ENCODE measurements around the gene UGDH.
"Not testable (repeated sequence)": the region's sequence is repeated elsewhere in the genome, so short reads cannot be mapped to it uniquely, and the experiment has no call there.

The UGDH gene

GRCh38 chr4:39528061-39528465 lies 824 bp upstream of the UGDH start:
- DNase-seq = peak; percentile 82 to 95

GRCh38 chr4:39526765-39527295 lies 409 bp downstream of the UGDH start:
- peak; percentile 9 to 46 for DNase-seq

DNA sequence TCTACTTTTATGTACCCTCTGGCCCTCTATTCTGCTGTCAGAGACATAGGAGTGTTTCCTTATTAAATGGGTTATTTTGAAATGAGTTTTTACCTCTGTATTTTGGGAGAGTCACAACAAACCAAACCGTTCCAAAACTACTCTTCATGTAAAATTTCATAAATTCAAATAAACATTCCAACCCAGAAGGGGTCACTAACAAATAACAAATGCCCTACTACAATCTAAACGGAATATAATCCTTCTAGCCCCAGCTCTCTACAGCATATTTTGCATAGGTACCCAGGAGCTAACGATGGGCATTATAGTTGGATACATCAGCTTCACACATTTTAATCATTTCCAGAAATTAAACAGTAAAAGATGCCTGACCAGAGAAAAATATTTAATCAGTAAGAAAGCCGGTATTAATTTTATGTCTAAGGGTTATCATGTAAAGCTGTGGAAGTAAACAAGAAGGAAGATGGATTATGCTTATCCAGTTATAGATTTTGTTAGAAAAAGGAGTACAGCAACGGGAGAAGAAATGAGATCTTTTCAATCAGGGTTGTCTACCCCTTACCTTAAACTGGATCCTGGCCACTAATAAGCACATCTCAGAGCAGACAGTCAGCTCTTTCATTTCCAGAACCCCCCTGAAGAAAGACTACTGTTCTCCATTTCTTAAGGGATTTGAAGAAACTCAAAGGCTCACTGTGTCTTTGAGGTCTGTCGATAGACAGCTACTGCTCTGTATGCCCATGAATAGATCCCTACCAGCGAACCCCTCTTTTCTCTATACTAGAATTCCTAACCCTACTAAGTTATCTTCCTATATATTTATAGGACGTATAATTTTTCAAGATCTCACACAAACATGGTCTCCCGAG lies 1.2 kb downstream of the UGDH start:
- DNase-seq = no peak

- no peak for DNase-seq
Observed at GRCh38 chr4:39524161-39524957, 2.9 kb downstream of the UGDH start.

DNA sequence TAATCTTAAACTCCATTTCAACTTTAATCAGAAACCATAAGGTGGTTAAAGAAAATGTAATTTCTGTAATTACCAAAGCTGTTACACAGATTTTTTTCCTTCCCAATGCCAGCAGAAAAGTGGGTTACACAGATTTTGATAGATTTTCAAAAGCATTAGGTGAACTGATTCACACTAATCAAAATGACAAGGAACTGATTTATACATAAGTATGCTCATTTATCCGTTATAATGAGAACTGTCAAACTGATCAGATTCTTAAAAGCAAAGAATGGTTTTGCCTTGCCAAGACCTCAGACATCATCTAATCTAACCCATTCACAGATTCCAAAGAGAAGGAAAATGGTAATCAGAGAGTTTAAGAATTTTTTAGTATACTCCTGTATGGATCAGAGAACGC lies 5.2 kb downstream of the UGDH start:
- no peak for DNase-seq

DNA sequence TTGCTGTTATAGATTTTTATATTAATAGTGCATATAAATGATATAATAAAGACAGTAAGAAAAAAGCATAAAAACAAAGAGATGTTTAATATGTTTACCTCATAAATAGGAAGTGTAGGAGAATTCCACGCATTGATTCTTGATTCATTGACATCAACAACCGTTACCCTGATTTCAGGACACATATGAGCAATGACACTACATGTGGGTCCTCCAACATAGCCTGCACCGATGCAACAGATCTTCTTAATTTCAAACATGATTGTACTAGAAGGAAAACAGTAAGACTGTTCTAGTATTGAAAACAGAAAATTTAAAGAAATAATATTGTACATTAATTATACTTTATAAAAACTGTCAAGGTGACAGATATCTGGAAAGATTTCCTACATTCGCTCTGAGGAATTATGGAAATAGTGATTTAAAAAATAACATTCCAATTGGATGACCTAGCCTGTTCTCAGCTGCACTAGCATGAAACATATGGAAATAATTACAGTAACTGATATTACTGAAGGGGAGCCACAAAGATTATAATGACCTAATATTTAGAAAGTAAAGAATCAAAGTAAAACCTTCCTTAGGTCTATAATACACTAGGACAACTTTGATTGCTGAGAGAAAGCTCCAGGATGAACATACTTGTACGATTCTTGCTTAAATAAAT lies 5.9 kb downstream of the UGDH start:
- no peak for DNase-seq

GRCh38 chr4:39518484-39518883 lies 8.8 kb downstream of the UGDH start:
- no peak for DNase-seq

DNA sequence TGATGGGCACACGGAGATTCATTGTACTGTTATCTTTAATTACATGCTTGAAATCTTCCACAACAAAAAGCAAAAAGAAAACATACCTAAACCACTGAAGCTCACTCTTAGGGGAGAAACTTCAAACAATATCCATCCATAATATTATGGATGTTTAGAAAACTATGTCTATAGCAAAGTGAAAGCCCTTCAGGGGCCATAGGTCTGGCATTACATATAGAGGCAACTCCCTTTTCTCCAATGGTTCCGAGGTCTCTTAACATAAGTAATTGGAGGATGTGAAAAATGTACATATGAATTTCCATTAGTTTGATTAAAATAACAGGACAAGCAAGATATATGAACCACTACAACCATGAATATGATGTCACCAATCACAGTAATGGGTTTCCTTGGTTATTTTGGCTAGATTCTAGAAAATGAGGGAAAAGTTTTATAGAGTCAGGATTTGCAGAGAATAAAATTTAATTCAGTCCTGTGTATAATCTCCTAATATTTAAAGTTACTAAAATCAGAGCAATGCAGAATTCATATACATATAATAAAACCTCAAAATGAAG lies 10.8 kb downstream of the UGDH start:
- DNase-seq = no peak

GRCh38 chr4:39515669-39516401 lies 11.4 kb downstream of the UGDH start:
- not testable (repeated sequence) for DNase-seq

DNA sequence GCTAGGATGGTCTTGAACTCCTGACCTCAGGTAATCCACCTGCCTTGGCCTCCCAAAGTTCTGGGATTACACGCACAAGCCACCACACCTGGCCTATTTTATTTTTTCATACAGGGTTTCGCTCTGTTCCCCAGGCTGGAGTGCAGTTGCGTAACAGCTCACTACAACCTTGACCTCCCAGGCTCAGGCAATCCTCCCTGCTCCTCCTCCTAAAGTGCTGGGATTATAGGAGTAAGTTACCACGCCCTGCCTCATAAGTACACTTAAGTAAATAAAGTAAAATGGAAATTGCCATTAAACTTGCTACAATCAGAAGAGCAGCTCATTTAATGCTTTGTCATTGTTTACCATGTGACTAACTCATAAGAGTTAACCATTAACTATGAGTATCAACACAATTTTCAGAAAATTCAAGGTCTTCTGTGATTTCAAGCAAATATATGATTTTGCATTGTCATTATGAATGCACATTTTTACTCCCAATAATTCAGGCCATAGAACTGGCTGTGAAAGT lies 12.3 kb downstream of the UGDH start:
- no peak for DNase-seq

DNA sequence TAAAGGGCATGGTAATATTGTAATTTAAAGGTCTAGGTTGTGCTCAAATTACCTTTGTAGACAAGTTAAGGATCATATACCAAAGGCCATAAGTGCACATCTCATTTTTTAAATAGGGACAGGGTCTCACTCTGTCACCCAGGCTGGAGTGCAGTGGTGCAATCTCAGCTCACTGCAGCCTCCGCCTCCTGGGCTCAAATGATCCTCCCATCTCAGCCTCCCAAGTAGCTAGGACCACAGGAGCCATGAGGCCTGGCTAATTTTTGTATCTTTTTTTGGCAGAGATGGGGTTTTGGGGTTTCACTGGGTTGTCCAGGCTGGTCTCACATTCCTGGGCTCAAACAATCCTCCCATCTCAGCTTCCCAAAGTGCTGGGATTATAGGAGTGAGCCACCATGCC lies 13.0 kb downstream of the UGDH start:
- not testable (repeated sequence) for DNase-seq

DNA sequence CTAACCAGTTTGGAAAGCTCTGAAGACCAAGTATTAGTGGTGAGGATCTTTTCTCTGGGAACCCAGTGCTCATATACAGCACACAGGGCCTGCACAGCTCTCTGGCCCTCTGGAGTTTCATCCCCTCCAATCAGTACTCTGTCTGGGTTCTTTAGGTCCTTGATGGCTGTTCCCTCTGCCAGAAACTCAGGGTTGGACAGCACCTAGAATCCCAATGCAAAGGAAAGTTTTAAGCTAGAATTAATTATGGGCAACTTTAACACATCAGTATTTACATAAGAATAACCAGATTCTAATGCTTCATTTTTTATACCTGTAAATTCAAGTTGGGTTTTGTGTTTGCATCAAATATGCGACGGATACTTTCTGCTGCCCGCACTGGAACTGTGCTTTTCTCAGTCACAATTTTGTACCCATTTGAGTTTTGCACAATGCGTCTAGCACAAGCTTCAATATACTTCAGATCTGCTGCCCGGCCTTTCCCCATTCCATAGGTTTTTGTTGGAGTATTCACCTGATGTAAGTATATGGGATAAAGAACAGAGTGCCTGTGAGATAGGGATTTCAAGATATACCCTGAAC lies 16.8 kb downstream of the UGDH start:
- no peak for DNase-seq

DNA sequence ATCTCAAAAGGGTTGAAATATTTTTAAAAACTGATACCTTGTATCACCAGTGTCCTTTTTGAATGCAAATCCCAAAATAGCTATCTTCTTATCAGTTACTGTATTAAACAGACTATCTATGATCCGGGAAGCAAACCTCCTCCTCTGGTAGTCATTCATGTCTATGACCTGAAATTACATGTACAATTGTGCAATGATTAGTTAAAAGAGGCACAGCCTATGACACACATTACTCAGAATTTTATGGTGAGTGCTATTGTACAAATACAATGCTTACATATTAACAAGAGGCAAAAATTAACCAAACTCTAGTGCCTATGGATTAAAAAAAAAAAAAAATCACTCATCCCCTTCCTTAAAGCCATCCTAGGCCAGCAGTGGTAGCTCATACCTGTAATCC lies 21.7 kb downstream of the UGDH start:
- no peak for DNase-seq

- DNase-seq = no peak
Observed at GRCh38 chr4:39504538-39504937, 22.7 kb downstream of the UGDH start.

- not testable (repeated sequence) for DNase-seq
Observed at GRCh38 chr4:39502664-39503035, 24.6 kb downstream of the UGDH start.

GRCh38 chr4:39502019-39502663 lies 25.1 kb downstream of the UGDH start:
- no peak for DNase-seq

- DNase-seq = no peak
Observed at GRCh38 chr4:39498727-39499020, 28.6 kb downstream of the UGDH start.

GRCh38 chr4:39497909-39498726 lies 29.1 kb downstream of the UGDH start:
- DNase-seq = no peak

DNA sequence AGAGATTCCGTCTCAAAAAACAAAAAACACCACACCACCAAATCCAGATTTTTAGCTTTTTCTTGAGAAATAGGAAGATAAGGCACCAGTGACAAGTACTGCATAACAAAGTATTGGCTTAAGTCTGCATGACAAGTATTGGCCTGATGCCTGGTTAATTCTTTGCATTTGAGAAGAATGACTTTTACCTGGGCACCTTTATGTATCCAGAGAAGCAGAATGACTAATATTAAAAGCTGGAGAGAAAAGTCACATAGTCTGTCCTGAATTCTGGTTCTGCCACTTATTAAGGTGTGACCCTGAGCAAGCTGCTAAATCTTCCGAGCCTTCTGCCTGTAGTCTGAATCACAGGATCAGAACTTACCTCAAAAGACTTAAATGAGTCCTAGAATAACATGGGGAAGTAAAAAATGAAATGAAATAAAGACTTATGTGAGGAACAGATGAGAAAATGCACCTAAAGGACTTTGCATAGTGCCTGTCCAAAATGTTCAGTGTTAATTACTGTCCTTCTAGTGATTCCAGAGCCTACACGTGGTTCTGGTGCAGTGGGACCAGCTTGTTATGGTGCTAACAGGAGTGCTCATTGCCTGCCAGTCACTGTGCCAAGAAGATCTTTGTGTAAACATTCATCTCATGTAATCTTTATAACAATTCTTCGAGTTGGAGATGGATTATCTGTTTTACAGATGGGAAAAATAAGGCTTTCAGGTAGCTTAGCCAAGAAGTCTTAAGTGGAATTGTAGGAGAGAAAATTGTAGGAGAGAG lies 31.6 kb downstream of the UGDH start:
- no peak for DNase-seq

All from inflammatory macrophage (primary cell).